Measurements from ENCODE around the gene BUD13.
"Not testable (repeated sequence)": the region's sequence is repeated elsewhere in the genome, so short reads cannot be mapped to it uniquely, and the experiment has no call there.

BUD13 gene

DNA sequence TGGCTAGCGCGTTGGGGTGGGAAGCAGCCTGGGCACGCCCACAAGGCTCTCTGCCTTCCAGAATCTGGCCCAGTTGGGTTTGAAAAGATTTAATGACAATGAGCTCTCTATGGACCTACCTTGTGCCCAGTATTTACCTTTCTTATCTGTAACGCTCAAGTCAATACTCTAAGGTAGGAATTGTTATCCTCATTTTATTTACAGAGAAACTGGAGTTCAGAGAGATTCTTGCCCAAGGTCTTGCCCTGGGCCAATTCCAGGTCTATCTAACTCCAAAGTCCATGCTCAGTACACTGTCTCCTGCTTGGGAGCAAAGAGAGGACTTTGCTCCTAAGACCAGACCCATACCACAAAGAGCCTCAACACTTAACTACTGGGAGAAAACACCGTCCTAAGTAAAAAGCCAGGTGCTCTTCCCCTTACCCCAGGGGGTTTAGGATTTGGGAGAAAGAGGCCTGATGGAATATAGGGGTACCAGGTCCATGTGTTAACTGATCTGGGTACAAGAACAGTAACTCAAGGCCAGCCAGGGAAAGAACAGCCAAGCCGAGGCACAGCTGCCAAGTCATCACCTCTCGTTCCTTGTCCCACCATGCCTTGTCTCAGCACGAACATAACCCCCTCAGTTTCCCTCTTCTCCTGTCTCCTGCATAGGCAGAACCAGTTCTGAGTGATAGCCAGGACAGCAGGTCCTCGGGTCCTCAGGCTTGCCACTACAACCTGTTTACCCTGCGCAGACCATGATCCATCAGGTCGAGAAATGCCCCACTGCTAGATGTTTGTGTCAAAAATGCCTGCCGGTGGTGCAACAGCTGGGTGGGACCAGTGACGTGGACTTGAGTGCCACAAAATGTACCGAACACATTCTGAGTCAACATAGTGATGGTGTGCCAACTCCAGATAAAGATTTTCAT, 35.7 kb upstream of the BUD13 start:
- H3K27me3 ChIP-seq (ENCODE audit: control insufficient read depth, insufficient read depth, low read length, poor library complexity, severe bottlenecking), result no peaks in the 10 kb centered on the region
- H3K27ac ChIP-seq (ENCODE audit: insufficient read depth, low read depth, low read length, poor library complexity, severe bottlenecking), result no peak overlapping the region
- no peaks in the 10 kb centered on the region for H3K36me3 ChIP-seq (ENCODE audit: control insufficient read depth, insufficient read depth, low read length)
- H3K4me1 ChIP-seq (ENCODE audit: control insufficient read depth, insufficient read depth, low read length), result no peaks in the 10 kb centered on the region
- no peaks in the 10 kb centered on the region for H3K9me3 ChIP-seq (ENCODE audit: control insufficient read depth, low read length)
- H3K4me3 ChIP-seq (ENCODE audit: insufficient read depth, low read depth, low read length), result no peak overlapping the region
- 87 to 89% methylated on average over 13 to 14 of the region's 14 CpGs for WGBS, 2 experiments

DNA sequence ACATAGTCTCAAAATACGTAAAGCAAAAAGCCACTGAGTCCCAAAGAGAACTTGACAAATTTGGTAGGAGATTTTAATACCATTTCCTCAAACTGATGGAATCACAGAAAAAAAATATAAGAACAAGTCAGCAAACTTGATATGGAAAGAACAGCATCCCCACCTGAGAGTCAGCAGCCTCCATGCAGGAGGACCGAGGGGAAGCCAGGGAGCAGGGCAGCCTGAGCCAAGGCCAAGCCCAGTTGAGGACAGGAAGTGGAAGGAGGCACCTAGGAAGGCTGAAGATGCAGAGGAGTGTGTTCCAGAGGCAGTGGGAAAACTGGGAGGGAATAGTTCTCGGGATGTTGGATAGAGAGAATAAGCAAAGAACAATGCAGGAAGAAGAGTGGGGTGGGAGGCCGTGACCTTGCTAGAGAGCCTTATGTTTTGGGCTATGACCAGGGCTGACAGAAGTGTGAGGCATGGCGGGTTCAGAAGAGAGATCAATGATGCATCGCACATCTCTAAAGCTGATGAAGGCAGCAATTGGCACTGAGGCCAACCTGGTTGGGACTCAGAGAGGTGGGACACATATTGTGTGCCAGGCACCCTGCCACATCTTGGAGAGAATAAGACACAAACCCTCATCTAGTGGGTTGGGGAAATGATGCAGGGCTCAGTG, 34.9 kb upstream of the BUD13 start:
- WGBS, 2 experiments, result 94 to 95% methylated on average over 6 of the region's 6 CpGs
- H3K4me1 ChIP-seq (ENCODE audit: control insufficient read depth, insufficient read depth, low read length), result no peaks in the 10 kb centered on the region
- H3K4me3 ChIP-seq (ENCODE audit: insufficient read depth, low read depth, low read length), result no peak overlapping the region
- no peaks in the 10 kb centered on the region for H3K9me3 ChIP-seq (ENCODE audit: control insufficient read depth, low read length)
- H3K27ac ChIP-seq (ENCODE audit: insufficient read depth, low read depth, low read length, poor library complexity, severe bottlenecking), result no peak overlapping the region
- H3K36me3 ChIP-seq (ENCODE audit: control insufficient read depth, insufficient read depth, low read length), result no peaks in the 10 kb centered on the region
- no peaks in the 10 kb centered on the region for H3K27me3 ChIP-seq (ENCODE audit: control insufficient read depth, insufficient read depth, low read length, poor library complexity, severe bottlenecking)

DNA sequence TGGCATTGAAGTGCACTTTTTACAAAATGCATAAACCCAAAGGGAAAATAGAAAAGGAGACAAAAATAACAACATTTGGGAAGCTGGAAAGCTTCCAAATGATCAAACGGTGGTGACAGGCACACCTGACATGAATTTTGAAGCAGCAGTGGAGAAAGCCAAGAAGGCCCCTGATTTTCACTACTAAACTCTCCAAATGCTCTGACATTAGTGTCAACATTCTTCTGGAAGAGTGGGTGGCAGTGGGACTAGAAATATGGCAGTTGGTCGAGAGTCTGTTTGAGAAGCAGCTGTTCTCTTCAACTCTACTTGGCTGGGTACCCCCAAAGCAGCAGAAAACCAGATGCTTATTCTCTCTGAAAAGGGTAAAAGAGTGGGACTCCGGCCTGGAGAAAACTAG, 31.2 kb upstream of the BUD13 start:
- Histone ChIP-seq H3K27ac (ENCODE audit: insufficient read depth, low read depth, low read length, poor library complexity, severe bottlenecking) (no peak overlapping the region), H3K27me3 (ENCODE audit: control insufficient read depth, insufficient read depth, low read length, poor library complexity, severe bottlenecking) (no peaks in the 10 kb centered on the region), H3K4me1 (ENCODE audit: control insufficient read depth, insufficient read depth, low read length) (no peaks in the 10 kb centered on the region), H3K9me3 (ENCODE audit: control insufficient read depth, low read length) (no peaks in the 10 kb centered on the region), H3K4me3 (ENCODE audit: insufficient read depth, low read depth, low read length) (no peak overlapping the region), H3K36me3 (ENCODE audit: control insufficient read depth, insufficient read depth, low read length) (no peaks in the 10 kb centered on the region)
- 85 to 92% methylated on average over 3 of the region's 3 CpGs for WGBS, 2 experiments

DNA sequence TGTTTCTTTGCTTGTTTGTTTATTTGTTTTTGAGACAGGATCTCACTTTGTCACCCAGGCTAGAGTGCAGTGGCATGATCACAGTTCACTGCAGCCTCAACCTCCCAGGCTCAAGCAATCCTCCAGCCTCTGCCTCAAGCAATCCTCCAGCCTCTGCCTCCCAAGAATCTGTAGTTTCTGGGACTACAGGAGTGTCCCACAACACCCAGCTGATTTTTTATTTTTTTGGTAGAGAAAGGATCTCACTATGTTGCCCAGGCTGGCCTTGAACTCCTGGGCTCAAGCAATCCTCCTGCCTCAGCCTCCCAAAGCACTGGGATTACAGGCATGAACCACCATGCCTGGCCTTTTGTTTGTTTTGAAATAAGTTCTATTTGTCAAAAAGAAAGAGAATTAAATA, 28.9 kb upstream of the BUD13 start:
- not testable (repeated sequence) for H3K9me3 ChIP-seq (ENCODE audit: control insufficient read depth, low read length); H3K27ac ChIP-seq (ENCODE audit: insufficient read depth, low read depth, low read length, poor library complexity, severe bottlenecking); H3K4me3 ChIP-seq (ENCODE audit: insufficient read depth, low read depth, low read length)

DNA sequence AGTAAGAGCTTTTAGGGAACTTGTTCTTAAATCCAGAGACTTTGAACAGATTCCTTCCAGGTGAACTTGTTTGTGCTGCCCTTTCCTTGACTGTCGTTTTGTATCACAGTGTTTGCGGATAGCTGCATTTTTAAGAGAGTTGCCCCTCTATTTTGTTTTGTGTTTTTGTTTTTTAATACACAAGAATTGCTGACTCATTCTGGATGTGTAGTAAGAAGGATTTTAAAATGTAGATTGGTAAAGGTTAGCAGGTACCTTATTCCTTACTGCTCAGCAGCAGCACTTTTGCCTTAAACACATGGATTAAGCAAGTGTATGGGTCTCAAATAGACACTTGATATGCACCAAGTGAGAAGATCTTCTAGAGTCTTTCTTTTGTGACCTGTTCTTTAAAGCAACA, 27.8 kb upstream of the BUD13 start:
- H3K9me3 ChIP-seq (ENCODE audit: control insufficient read depth, low read length), result no peaks in the 10 kb centered on the region
- 94 to 96% methylated on average over 2 of the region's 2 CpGs for WGBS, 2 experiments
- H3K4me3 ChIP-seq (ENCODE audit: insufficient read depth, low read depth, low read length), result no peak overlapping the region
- no peaks in the 10 kb centered on the region for H3K36me3 ChIP-seq (ENCODE audit: control insufficient read depth, insufficient read depth, low read length)
- H3K4me1 ChIP-seq (ENCODE audit: control insufficient read depth, insufficient read depth, low read length), result no peaks in the 10 kb centered on the region
- H3K27ac ChIP-seq (ENCODE audit: insufficient read depth, low read depth, low read length, poor library complexity, severe bottlenecking), result no peak overlapping the region
- no peaks in the 10 kb centered on the region for H3K27me3 ChIP-seq (ENCODE audit: control insufficient read depth, insufficient read depth, low read length, poor library complexity, severe bottlenecking)

More for the DNA sequence above, 28.9 kb upstream of the BUD13 start:
- not testable (repeated sequence) for H3K36me3 ChIP-seq (ENCODE audit: control insufficient read depth, insufficient read depth, low read length); H3K27me3 ChIP-seq (ENCODE audit: control insufficient read depth, insufficient read depth, low read length, poor library complexity, severe bottlenecking); H3K4me1 ChIP-seq (ENCODE audit: control insufficient read depth, insufficient read depth, low read length)

DNA sequence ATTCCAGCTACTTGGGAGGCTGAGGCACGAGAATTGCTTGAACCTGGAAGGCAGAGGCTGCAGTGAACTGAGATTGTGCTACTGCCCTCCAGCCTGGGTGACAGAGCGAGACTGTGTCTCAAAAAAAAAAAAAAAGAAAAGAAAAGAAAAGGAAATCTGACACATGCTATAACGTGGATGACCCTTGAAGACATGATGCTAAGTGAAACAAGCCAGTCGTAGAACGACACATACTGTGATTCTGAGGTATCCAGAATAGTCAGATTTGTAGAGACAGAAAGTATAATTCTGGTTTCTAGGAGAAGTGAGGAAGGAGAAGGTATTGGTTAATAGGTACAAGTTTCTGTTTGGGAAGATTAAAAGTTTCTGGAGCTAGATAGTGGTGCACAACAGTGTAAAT, 25.6 kb upstream of the BUD13 start:
- Histone ChIP-seq H3K36me3 (ENCODE audit: control insufficient read depth, insufficient read depth, low read length) (no peaks in the 10 kb centered on the region), H3K4me3 (ENCODE audit: insufficient read depth, low read depth, low read length) (no peak overlapping the region), H3K27me3 (ENCODE audit: control insufficient read depth, insufficient read depth, low read length, poor library complexity, severe bottlenecking) (no peaks in the 10 kb centered on the region), H3K4me1 (ENCODE audit: control insufficient read depth, insufficient read depth, low read length) (no peaks in the 10 kb centered on the region), H3K27ac (ENCODE audit: insufficient read depth, low read depth, low read length, poor library complexity, severe bottlenecking) (no peak overlapping the region), H3K9me3 (ENCODE audit: control insufficient read depth, low read length) (no peaks in the 10 kb centered on the region)
- 90 to 92% methylated on average over 5 of the region's 5 CpGs for WGBS, 2 experiments

DNA sequence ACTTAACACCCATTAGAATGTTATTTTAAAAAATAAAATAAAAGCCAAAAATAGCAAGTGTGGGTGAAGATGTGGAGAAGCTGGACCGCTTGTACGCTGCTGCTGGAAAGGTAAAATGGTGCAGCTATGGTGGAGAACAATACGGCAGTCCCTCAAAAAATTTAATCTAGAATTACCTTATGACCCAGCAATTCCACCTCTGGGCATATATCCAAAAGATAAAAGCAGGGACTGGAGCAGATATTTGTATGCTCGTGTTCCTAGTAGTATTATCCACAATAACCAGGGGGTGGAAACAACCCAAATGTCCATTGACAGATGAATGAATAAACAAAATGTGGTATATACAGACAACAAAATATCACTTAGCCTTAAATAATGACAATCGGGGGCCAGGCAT, 25.0 kb upstream of the BUD13 start:
- WGBS, 2 experiments, result 86 to 95% methylated on average over 2 to 5 of the region's 5 CpGs
- H3K4me1 ChIP-seq (ENCODE audit: control insufficient read depth, insufficient read depth, low read length), result no peaks in the 10 kb centered on the region

DNA sequence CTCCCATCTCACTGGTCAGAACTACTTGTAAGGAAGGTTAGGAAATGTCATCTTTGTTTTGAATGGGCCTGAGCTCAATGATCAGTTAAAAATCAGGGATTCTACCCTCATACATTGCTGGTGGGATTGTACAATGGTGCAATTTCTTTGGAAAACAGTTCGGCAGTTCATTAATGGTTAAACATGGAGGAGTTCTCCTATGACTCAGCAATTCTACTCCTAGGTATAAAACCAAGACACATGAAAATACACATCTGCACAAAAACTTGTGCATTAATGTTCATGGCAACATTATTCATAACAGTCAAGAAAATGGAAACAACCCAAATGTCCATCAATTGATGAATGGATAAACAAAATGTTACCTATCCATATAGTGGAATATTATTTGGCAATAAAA, 23.8 kb upstream of the BUD13 start:
- Histone ChIP-seq H3K4me3 (ENCODE audit: insufficient read depth, low read depth, low read length) (no peak overlapping the region), H3K4me1 (ENCODE audit: control insufficient read depth, insufficient read depth, low read length) (peaks cover 4% of the 10 kb centered on the region), H3K27ac (ENCODE audit: insufficient read depth, low read depth, low read length, poor library complexity, severe bottlenecking) (no peak overlapping the region), H3K27me3 (ENCODE audit: control insufficient read depth, insufficient read depth, low read length, poor library complexity, severe bottlenecking) (no peaks in the 10 kb centered on the region), H3K9me3 (ENCODE audit: control insufficient read depth, low read length) (no peaks in the 10 kb centered on the region), H3K36me3 (ENCODE audit: control insufficient read depth, insufficient read depth, low read length) (no peaks in the 10 kb centered on the region)
- WGBS, 2 experiments, result 86 to 88% methylated on average over 1 of the region's 1 CpG

More for the DNA sequence above, 25.0 kb upstream of the BUD13 start:
- H3K36me3 ChIP-seq (ENCODE audit: control insufficient read depth, insufficient read depth, low read length), result no peaks in the 10 kb centered on the region
- no peak overlapping the region for H3K27ac ChIP-seq (ENCODE audit: insufficient read depth, low read depth, low read length, poor library complexity, severe bottlenecking)
- no peak overlapping the region for H3K4me3 ChIP-seq (ENCODE audit: insufficient read depth, low read depth, low read length)
- no peaks in the 10 kb centered on the region for H3K9me3 ChIP-seq (ENCODE audit: control insufficient read depth, low read length)
- H3K27me3 ChIP-seq (ENCODE audit: control insufficient read depth, insufficient read depth, low read length, poor library complexity, severe bottlenecking), result no peaks in the 10 kb centered on the region

DNA sequence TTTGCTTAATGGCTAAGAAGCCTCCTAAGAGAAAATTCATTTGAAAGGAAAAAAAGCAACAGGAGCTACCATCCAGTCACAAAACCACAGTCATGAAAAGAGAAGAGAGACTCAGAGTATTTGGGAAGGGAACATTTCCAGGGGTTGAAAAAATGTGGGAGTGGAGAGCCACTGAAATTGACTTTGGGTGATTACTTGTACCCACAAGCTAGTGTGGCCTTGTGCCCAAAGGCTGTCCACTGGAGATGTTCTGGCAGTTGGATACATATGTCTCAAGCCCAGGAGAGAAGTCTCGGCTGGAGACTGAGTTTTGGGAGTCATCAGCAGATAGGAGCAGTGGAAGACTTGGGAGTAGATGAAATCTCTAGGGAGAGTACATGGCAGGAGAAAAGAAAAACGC, 22.1 kb upstream of the BUD13 start:
- 91 to 92% methylated on average over 2 of the region's 2 CpGs for WGBS, 2 experiments
- peaks cover 4% of the 10 kb centered on the region for H3K4me1 ChIP-seq (ENCODE audit: control insufficient read depth, insufficient read depth, low read length)
- H3K27me3 ChIP-seq (ENCODE audit: control insufficient read depth, insufficient read depth, low read length, poor library complexity, severe bottlenecking), result peaks cover 9% of the 10 kb centered on the region
- no peak overlapping the region for H3K27ac ChIP-seq (ENCODE audit: insufficient read depth, low read depth, low read length, poor library complexity, severe bottlenecking)
- no peak overlapping the region for H3K4me3 ChIP-seq (ENCODE audit: insufficient read depth, low read depth, low read length)
- H3K36me3 ChIP-seq (ENCODE audit: control insufficient read depth, insufficient read depth, low read length), result no peaks in the 10 kb centered on the region
- no peaks in the 10 kb centered on the region for H3K9me3 ChIP-seq (ENCODE audit: control insufficient read depth, low read length)

DNA sequence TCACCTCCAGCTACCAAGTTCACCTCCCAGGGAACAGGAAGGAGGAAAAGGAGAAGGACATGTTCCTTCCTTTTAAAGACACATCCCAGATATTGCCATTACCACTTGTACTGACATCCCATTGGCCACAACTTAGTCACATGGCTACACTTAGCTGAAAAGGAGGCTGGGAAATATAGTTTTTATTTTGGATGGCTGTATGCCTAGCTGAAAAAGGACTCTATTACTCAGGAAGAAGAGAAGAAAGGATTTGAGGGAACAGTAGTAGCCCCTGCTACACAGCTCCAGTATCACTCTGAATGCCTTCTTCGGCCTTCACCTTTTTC, 20.9 kb upstream of the BUD13 start:
- no peaks in the 10 kb centered on the region for H3K36me3 ChIP-seq (ENCODE audit: control insufficient read depth, insufficient read depth, low read length)
- H3K27ac ChIP-seq (ENCODE audit: insufficient read depth, low read depth, low read length, poor library complexity, severe bottlenecking), result no peak overlapping the region
- 88 to 95% methylated on average over 1 of the region's 1 CpG for WGBS, 2 experiments
- no peak overlapping the region for H3K4me3 ChIP-seq (ENCODE audit: insufficient read depth, low read depth, low read length)
- no peaks in the 10 kb centered on the region for H3K9me3 ChIP-seq (ENCODE audit: control insufficient read depth, low read length)
- peaks cover 18% of the 10 kb centered on the region for H3K27me3 ChIP-seq (ENCODE audit: control insufficient read depth, insufficient read depth, low read length, poor library complexity, severe bottlenecking)
- H3K4me1 ChIP-seq (ENCODE audit: control insufficient read depth, insufficient read depth, low read length), result peaks cover 4% of the 10 kb centered on the region
